Colonic mucosa (tissue), 4 donors: ENCODE measurements around the gene OLIG3. TPM values are rescaled to one million over a fixed set of nuclear protein-coding genes. Genes with fewer than 3 reads are reported as not detected.

Source experiments
- DNase-seq: peaks from one replicate; pipeline ENCODE4 v3.0.0-alpha.2; 2020
- H3K27ac ChIP-seq: fragments of 200-600 bp; one replicate; pipeline ENCODE4 v1.8.0; 2021
- H3K27me3 ChIP-seq: fragments of 200-600 bp; one replicate; pipeline ENCODE4 v1.8.0; 2021
- H3K36me3 ChIP-seq: fragments of 200-600 bp; one replicate; pipeline ENCODE4 v1.8.0; 2021
- H3K4me1 ChIP-seq: fragments of 200-600 bp; one replicate; pipeline ENCODE4 v1.8.0; 2021; ENCODE audit warnings: mild to moderate bottlenecking
- H3K4me3 ChIP-seq: fragments of 200-600 bp; one replicate; pipeline ENCODE4 v1.8.0; 2021
- H3K9ac ChIP-seq, 2 donors: one replicate each; pipeline ENCODE4 v1.7.0; 2013; ENCODE audit warnings: control low read depth in 2 of 2, low read depth in 2 of 2, low read length in 2 of 2
- H3K9me3 ChIP-seq: fragments of 200-600 bp; one replicate; pipeline ENCODE4 v1.8.0; 2021
- CTCF ChIP-seq: fragments of 200-600 bp; IDR thresholded peaks from one replicate; pipeline ENCODE4 v1.8.0; 2022; ENCODE audit warnings: antibody characterized with exemption, mild to moderate bottlenecking
- intact Hi-C: fragments of 100-400 bp; cut with DNase I; formaldehyde crosslinking; loops from one replicate; pipeline ENCODE4 v1.14.1; 2022
- total RNA-seq, 2 donors: library from RNA; stranded (reverse); fragmentation: NEBNext Ultra II Directional in 1 of 2; extraction: Animal tissue kit (Norgen Biotek cat#: 25700) in 1 of 2; gene quantifications; one replicate each; pipeline ENCODE4 v1.2.1, GENCODE V29; 2021
- donor health status: healthy.
- donor health status: DM: no; HTN: no; CAD: no.
- donor health status: DM: no; HTN: no; CAD: no.

The OLIG3 gene
- total RNA-seq, 2 donors from 2014 or later: not detected

- intact Hi-C loops: no loop called here
- Histone ChIP-seq H3K4me1 (peaks cover 12% of the 10 kb centered on the region), H3K27me3 (peaks cover 96% of the 10 kb centered on the region), H3K36me3 (no peaks in the 10 kb centered on the region), H3K9me3 (no peaks in the 10 kb centered on the region), H3K27ac (no peak overlapping the region), H3K4me3 (no peak overlapping the region), H3K9ac (no peak overlapping the region)
- TF ChIP-seq CTCF: no peak
- no peak for DNase-seq
Observed at GRCh38 chr6:137495703-137496336, 1.6 kb upstream of the OLIG3 start.

- no peak for TF ChIP-seq CTCF
- DNase-seq: no peak
- Histone ChIP-seq H3K9me3 (no peaks in the 10 kb centered on the region), H3K27ac (no peak overlapping the region), H3K4me1 (peaks cover 12% of the 10 kb centered on the region), H3K36me3 (no peaks in the 10 kb centered on the region), H3K9ac (no peak overlapping the region), H3K27me3 (peaks cover 99% of the 10 kb centered on the region), H3K4me3 (no peak overlapping the region)
- intact Hi-C loops: no loop called here
Observed at GRCh38 chr6:137494988-137495702, 951 bp upstream of the OLIG3 start.

GRCh38 chr6:137493218-137494038 lies 766 bp downstream of the OLIG3 start:
- no peak overlapping the region for H3K9ac ChIP-seq
- peaks cover 12% of the 10 kb centered on the region for H3K4me1 ChIP-seq
- no peak overlapping the region for H3K4me3 ChIP-seq
- intact Hi-C loops: no loop called here
- no peak overlapping the region for H3K27ac ChIP-seq
- peaks cover 99% of the 10 kb centered on the region for H3K27me3 ChIP-seq
- H3K36me3 ChIP-seq: no peaks in the 10 kb centered on the region
- no peaks in the 10 kb centered on the region for H3K9me3 ChIP-seq
- TF ChIP-seq CTCF: no peak
- peak; percentile 41 for DNase-seq

- no peak for DNase-seq
- peaks cover 7% of the 10 kb centered on the region for H3K4me1 ChIP-seq
- intact Hi-C loops: no loop called here
- no peaks in the 10 kb centered on the region for H3K36me3 ChIP-seq
- no peak overlapping the region for H3K4me3 ChIP-seq
- H3K27me3 ChIP-seq: peaks cover 99% of the 10 kb centered on the region
- TF ChIP-seq CTCF: no peak
- no peak overlapping the region for H3K9ac ChIP-seq
- H3K9me3 ChIP-seq: no peaks in the 10 kb centered on the region
- H3K27ac ChIP-seq: no peak overlapping the region
Observed at GRCh38 chr6:137492289-137493217, 1.6 kb downstream of the OLIG3 start.

DNA sequence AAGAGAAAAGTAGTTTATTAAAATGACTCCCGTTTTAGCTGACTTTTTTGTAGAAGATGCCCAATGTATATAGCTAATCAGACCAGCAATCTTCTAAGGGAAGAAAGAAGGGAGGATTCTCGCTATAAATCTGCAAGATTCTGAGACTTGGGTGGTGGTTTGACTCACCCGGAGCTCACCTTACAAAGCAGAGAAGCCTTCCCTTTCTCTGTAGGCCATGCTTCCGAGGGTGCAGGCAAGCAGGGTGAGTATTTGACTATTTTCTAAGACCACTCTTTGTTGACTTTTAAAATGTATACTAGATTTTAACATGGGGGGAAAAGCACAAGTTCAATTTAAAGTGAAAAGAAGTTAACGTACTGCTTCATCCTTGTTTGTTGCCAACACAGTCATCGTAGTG lies 2.7 kb downstream of the OLIG3 start:
- DNase-seq: no peak
- no peaks in the 10 kb centered on the region for H3K36me3 ChIP-seq
- no peaks in the 10 kb centered on the region for H3K4me1 ChIP-seq
- H3K9ac ChIP-seq: no peak overlapping the region
- H3K27me3 ChIP-seq: peaks cover 99% of the 10 kb centered on the region
- H3K27ac ChIP-seq: no peak overlapping the region
- no peak for TF ChIP-seq CTCF
- no peak overlapping the region for H3K4me3 ChIP-seq
- intact Hi-C loops: no loop called here
- no peaks in the 10 kb centered on the region for H3K9me3 ChIP-seq
